CD4-positive, alpha-beta T cell treated with Interferon alpha-2 for 1 hour (primary cell): ENCODE data around the gene NRDE2.

Experiments used
- DNase-seq, 2 donors: peaks; one replicate each; pipeline ENCODE4 v3.0.0-alpha.2; 2020 to 2022

Gene NRDE2

GRCh38 chr14:90296641-90297040 lies 35.1 kb downstream of the NRDE2 start:
- DNase-seq = no peak

- no peak for DNase-seq
These were observed 35.7 kb downstream of the NRDE2 start for GRCh38 chr14:90295870-90296516.

GRCh38 chr14:90294872-90295271 lies 36.9 kb downstream of the NRDE2 start:
- DNase-seq = no peak

- no peak for DNase-seq
These were observed 37.7 kb downstream of the NRDE2 start for GRCh38 chr14:90293766-90294730.

DNA sequence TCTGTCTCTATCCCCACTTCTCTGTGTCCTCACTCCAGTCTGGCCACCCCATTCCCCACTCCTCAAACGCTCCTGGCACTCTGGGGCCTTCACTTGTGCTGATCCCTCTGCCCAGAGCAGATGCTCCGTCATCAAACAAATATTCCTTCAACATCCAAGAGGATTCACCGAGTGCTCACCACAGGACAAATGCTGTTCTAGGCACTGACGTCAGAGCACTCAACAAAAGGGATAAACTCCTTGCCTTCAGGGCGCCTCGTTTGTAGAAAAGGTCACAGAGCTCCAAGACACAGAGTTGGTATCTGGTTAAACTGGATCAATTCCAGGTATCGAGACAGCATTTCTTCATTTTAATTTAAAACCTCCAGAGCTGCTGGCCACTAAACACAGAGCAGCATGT lies 40.0 kb downstream of the NRDE2 start:
- DNase-seq = no peak

DNA sequence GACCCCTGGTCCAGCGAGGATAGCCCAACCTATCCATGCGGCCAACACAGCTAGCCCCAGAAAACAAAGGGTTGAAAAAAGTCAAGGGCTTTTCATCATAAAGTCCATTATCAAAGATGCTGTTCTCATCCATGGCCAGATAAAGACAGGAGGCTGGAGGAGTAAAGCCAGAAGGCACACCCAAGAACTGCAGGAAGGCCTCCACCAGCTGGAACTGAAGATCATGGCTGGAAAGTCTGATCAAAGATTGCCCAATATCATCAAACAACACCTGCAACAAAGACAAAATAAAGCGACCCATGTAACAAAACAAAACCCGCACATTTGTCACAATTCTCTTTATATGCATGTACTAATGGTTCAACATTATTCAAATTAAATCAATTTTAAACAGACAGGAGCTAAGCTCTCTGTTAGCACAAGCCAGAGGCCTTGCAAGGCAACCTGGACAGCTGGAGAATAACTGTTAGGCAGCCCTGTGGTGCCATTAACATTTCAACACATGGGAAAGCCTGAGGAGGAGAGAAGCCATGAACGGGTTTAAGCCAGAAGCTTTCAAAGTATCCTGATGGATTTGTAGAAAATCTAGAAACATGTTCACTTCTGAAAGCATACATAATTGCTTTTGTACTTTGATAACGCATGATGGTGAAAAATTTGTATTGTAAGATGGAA lies 41.3 kb downstream of the NRDE2 start:
- DNase-seq = no peak

DNA sequence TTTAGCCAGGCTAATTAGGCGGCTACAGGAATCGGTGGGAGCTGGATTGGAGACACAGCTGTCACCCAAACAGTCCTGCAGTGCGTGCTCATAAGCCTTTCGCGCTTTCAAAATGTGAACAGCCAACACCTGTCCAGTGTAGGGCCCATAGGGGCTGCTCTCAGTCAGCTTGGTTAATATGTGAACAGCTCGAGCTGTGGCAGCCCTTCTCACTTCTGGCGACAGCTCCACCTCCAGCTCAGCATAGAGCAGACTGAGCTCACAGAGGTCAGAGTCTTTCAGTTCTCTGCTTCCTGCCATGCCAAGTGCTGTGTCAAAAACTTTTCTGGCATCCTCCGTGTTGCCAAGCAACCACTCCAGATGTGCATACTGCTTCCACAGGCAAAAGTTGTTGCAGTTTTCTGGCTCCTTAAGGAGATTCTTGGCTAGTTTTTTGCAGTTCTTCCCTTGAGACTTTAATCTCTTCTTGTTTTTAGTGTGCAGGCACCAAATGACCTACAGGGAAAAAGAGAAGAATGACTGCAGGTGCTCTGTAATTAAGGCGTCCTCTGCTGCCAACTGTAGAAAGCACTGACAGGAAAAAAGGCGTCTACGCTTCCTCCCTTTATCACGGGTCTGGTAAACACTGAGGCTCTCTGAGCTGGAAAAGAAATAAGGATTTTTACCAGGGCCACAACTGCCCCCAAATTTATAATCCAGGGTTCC lies 42.9 kb downstream of the NRDE2 start:
- no peak for DNase-seq

GRCh38 chr14:90287791-90288190 lies 44.0 kb downstream of the NRDE2 start:
- no peak for DNase-seq

- no peak for DNase-seq
These were observed 50.0 kb downstream of the NRDE2 start for GRCh38 chr14:90281756-90282155.

GRCh38 chr14:90281261-90281660 lies 50.5 kb downstream of the NRDE2 start:
- DNase-seq = no peak

DNA sequence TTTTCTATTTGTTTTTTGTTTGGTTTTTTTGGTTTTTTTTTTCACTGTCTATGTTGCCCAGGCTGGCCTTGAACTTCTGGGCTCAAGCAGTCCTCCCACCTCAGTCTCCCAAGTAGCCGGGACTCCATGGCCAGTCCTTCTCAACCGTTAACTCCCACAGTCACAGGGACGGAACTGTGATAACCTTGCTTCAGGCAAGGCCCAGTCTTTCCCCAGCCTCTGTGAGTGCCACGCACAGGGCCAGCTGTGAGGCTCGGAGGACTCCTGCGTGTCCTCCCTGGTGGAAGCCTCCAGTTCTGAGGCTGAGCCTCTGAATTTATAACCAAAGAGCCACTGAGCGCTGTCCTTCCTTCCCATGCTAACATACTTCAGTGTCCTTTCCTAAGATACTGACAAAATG lies 51.6 kb downstream of the NRDE2 start:
- DNase-seq = no peak

GRCh38 chr14:90278199-90279175 lies 53.3 kb downstream of the NRDE2 start:
- DNase-seq = no peak

DNA sequence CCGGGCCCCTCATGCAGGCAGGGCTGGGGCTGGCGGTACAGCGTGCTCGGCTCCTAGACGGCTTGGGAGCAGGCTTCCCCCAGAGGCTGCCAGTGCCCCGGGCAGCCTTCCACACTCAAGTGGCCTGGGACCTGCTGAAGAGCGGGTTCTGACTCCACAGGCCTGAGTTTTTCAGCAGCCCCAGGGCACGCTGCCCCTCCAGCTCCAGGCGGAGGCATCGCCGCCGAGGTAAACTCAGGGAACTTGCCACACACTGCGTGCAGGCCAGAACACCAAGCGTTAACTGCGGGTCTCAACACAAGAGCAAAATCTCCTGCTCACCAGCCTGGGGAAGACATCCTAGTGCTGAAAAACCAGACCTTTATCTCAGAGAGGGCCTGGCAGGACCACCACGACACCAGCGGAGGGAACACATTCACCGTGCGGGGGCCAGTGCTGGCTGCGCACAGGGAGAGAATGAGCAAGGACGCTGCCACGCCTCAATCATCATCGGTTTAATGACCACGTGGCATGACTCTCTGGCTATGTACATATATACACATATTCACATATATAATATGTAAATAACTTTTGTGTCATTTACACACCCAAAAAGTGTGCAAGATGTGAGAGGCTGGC lies 54.1 kb downstream of the NRDE2 start:
- DNase-seq = no peak

DNA sequence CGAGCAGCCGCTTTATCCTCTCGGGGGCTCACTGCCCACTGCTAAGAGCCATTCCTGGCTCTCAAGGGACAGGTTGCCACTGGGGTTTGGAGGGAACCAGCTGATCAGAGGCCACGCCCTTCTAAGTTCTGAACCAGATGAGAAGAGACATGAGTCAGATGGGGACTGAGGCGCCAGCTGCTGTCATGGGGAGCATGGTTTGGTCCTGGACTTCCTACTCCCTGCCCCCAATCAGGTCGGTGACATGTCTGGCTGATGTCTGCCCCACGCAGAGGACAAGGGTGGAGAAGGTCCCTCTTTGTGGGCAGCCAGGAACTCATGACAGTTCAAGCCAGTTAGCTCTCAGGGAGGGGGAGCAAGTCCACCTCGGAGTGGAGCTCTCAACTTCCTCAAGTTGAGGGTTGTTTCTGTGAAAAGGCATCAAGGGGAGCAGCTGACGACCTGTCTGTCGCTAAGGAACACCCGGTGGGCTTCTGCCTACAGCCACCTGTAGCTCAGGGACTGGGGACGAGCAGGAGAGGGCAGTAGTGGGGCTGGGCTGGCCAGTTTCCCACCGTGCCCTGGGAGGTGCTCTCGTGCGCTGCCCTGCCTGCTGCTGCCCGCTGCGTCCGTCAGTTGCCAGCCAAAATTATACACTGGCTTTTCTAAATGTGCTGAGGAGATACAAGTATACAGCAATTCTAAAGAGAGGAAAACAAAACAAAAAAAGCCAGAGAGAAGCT lies 54.9 kb downstream of the NRDE2 start:
- no peak for DNase-seq

- DNase-seq = no peak
These were observed 55.9 kb downstream of the NRDE2 start for GRCh38 chr14:90275820-90276219.

DNA sequence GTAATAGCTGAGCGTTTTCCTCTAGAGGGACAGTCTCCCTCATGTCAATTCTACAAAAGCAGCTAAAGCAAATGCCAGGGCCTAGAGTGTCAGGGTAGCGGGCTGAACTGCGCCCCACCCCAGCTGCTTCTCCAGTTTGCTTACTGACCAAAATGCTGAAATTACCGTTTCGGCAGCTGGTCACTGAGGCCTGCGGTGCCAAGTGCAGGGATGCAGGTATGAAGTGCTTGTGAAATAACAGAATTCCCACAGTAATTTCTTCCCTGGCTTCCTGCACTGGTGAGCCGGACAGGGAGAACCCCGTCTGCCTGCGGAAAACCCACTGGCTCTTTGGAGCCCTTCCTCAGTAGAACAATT lies 56.3 kb downstream of the NRDE2 start:
- DNase-seq = no peak

DNA sequence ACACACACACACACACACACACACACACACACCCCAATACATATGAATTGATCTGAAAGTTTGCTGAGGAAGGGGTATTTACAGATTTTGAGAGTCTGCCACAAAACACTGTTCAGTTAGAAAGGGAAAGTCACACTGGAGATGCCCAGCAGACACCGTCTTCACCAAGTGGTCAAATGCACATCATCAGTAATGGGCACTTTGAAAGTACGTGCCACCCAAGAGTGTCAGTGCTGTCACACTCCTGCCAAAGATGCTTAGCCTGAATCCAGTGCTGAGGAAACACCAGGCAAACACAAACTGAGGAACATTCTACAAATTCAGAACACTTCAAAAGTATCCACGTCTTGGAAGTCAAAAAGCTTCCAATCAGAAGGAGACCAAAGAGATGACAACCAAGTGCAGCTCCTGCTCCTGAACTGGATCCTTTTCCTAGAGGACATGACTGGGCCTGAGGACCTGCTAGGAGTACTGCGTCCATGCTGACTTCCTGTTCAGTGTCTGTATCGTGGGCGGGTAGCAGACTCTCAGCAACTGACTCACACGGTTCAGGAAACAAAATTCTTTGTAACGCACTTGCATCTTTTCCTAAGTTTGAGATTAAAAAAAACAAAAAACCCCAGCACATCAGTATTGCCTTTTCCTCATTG lies 56.8 kb downstream of the NRDE2 start:
- DNase-seq = no peak

GRCh38 chr14:90274019-90274418 lies 57.7 kb downstream of the NRDE2 start:
- DNase-seq = no peak

GRCh38 chr14:90273532-90273931 lies 58.2 kb downstream of the NRDE2 start:
- no peak for DNase-seq

DNA sequence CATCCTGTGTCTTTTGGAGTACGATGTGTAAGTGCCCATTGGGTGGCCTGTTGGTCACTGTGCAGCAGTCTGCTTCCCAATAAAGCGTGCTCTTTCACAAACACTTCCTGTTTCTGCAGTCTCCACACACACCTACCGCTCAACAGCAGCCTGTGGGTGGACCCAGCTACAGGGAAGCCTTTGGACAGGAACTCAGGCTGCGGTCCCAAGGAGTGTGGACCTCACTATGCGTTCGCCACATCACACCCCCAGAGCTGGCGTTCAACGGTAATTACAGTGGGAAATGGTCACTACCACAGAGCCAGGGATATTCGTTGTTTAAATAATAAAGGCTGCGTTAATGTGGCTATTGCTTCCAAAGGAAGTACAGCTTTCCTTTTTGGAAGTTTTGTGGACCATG lies 59.2 kb downstream of the NRDE2 start:
- DNase-seq = no peak
